Mucosa of gallbladder (tissue), 1 donor: ENCODE results near the gene EMC9. TPM values are rescaled to one million over a fixed set of nuclear protein-coding genes. Genes with fewer than 3 reads are reported as not detected.

ENCODE experiments used
- DNase-seq: peaks from one replicate; pipeline ENCODE4 v3.0.0-alpha.2; 2020; ENCODE audit warnings: low spot score
- total RNA-seq: library from RNA; stranded (reverse); gene quantifications from one replicate; pipeline ENCODE4 v1.2.1, GENCODE V29; 2021
- donor health status: DM: no; HTN: no; CAD: no.

EMC9 gene
- total RNA-seq, 1 donor from 2014 or later, result 24.0 TPM

- DNase-seq, result no peak
Observed at GRCh38 chr14:24177041-24177825, 35.8 kb upstream of the EMC9 start.

DNA sequence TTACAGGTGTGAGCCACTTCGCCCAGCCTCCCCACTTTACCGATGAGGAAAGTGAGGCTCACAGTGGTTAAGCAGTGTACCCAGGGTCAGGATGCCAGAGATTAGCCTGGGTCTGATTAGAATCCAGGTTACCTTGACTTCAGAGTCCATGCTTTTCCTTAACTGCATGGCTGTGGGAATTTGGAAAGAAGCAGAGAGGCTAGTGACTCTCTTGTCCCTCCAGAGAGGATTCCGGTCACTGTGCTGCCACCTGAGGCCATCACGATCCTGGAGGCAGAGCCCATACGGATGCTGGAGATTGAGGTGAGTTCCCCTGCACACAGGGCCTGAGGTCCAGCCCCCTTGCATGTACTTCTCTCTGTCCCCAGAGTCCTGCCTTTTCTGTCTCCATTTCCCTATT is 35.2 kb upstream of the EMC9 start:
- DNase-seq, result no peak

DNA sequence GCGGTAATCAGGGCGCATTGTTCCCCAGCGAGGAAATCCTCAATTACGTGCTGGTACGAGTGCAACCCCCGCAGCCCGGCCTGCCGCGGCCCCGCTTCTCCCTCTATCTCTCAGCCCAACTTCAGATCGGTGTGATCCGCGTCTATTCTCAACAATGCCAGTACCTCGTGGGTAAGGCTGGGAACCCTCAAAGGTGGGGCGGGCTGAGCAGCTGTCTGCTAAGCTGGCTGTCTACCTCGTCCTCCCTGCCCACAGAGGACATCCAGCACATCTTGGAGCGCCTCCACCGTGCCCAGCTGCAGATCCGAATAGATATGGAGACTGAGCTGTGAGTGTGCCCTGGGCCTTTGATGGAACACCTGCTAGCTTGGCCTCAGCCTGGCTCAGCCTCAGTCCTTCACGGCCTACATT is 31.5 kb upstream of the EMC9 start:
- DNase-seq, result no peak

DNA sequence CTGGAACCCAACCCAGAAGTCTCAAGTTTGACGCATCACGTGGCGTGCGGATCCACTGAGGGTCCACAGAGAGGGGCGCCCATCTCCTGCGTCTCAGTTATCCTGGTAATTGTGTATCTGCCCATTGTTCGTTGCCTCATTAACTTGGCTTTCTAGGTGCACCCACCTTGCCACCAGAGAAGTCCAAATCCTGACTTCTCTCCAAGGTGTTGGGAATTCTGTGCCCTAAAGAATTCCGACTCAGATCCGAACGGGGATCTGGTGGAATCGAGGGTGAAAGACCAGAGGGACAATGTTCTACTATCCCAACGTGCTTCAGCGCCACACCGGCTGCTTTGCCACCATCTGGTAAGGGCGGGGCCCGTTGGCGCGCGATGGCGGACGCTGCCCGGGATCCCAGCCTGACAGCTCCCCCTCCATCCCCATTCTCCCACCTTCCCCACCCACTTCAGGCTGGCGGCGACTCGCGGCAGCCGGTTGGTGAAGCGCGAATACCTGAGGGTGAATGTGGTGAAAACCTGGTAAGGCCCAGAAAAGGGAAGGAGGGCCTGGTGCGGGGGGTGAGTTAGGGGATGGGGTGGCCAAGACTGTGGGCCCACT is 31.0 kb upstream of the EMC9 start:
- no peak for DNase-seq

DNA sequence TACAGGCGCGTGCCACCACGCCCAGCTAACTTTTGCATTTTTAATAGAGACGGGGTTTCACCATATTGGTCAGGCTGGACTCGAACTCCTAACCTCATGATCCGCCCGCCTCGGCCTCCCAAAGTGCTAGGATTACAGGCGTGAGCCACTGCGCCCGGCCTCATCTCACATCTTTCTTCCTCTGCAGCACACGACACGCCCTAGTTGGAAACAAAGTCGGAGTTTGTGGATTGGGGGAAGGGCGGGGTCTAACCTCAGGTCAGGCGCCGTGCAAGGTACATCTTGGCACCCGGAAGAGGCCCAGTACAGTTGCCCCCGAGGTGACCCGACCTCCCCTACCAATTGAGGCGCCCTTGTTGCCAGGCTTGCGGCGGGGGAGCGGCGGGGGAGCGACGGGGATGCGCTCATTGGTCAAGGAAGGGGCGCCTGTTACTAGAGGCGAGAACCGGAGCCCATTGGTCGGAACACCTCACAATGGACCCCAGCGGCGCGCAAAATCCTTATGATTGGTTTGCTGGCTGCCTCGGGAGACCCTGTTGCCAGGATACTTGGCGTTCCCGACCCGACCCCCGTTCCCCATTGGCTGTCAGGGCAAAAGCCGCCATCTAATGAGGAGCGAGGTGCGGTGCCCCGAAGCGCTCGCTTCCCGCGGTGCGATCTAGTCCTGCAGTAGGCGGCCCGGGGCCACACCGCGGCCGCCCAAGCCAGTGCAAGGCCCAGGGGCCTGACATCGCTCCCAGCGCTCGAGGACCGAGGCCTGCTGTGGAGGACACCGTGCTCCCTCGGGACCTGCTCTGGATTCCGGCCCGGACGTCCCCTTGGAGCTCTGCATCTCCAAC is 30.2 kb upstream of the EMC9 start, which contains the start of gene REC8:
REC8 (plus strand) TSS at position 659 of the 839 bp plus-strand sequence. CDS start 473 bp downstream, outside the sequence.
- DNase-seq, result peak; percentile 96

DNA sequence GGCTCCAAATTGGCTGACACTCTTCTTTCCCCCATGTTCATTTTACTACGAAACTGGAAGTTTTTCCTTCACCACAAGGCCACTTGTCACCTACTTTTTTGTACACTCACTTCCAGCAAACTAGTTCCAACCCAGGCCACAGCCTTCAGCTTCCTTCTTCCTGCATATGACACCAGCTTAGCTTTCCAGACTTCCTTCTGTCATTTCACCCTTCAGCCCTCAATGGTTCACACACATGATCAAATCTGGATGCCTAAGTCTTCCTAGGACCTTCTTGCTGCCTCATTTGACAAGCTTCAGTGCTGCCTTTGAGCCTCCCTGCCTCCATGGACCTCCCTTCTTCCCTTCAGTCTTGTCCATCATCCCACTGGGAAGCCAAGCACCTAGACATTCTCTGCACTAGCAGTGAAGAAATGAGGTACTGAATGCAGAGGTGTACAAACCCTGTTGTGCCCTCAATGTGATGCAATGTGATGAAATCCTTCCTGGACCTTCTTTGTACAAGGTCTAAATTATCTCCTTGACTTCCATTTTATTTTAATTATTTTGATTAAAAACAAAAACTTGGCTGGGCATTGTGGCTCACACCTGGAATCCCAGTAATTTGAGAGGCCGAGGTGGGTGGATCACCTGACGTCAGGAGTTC is 26.2 kb upstream of the EMC9 start:
- no peak for DNase-seq

GRCh38 chr14:24165785-24166184 is 24.4 kb upstream of the EMC9 start:
- DNase-seq, result no peak

DNA sequence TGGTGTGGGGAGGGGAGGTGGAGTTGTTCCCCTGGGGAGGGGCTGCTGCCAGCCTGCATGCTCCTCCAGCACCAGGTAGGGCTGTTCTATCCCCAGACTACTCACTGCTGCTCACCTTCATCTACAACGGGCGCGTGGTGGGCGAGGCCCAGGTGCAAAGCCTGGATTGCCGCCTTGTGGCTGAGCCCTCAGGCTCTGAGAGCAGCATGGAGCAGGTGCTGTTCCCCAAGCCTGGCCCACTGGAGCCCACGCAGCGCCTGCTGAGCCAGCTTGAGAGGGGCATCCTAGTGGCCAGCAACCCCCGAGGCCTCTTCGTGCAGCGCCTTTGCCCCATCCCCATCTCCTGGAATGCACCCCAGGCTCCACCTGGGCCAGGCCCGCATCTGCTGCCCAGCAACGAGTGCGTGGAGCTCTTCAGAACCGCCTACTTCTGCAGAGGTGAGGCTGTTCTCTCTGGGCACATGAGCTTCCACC is 23.2 kb upstream of the EMC9 start:
- no peak for DNase-seq

DNA sequence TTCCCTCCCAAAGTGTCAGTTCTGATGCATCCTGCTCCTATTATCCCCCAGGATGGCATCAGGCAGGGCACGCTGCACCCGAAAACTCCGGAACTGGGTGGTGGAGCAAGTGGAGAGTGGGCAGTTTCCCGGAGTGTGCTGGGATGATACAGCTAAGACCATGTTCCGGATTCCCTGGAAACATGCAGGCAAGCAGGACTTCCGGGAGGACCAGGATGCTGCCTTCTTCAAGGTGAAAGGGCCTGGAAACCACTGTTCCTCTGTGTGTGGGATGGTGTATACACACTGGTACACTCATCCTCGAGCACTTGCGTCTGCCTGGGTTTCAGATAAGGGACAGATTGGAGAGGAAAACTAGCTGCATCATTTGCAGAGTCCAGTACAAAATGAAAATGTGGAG is 20.7 kb upstream of the EMC9 start:
- DNase-seq, result no peak

DNA sequence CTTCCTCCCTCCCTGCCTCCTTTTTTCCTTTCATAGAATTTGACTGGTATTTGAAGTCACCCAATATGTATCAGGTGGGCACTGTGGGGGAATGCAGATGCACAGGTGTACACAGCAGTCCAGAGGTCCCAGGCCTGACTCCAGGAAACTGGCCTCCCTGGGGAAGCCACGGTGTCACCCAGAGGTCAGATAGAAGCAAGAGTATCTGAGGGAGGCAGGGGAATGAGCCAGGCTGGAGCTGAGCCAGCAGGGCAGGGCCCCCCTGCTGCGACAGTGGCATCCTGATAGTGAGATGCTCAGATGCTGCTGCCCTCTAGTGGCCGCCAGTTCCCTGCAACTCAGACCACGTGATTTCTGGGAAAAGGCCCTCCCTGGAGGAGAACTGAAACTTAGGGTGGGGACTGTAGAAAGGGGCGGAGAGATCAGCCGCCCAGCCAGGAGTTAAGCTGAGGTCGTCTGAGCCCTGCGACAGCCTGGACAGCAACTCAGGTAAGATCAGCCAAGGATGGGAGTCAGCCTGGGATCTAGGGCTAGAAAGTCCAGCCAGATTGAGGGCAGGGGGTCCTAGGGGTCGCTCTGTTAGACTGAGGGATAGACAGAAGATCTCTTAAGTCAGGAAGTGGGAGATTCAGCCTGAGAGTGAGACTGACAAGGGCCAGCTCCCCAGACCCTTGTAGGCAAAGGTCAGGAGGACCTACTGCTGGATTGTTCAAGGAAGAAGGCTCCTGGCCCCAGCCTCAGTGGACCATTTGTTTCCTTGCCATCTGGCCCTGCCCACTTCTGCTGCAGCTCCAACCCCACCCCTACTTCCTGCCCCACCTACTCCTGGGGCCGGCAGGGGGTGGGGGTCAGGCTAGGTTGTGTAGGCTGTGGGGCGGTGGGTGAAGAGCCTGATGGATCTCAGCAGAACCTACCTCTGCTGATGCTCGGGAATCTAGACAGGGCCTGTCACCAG is 19.7 kb upstream of the EMC9 start, which contains the start of gene IRF9:
IRF9 (plus strand) TSS at position 416 of the 955 bp plus-strand sequence. CDS start 880 bp downstream, outside the sequence.
- peak; percentile 98 for DNase-seq

- DNase-seq, result no peak
Observed at GRCh38 chr14:24160499-24160849, 19.1 kb upstream of the EMC9 start.

GRCh38 chr14:24159777-24160498 is 18.5 kb upstream of the EMC9 start:
- DNase-seq, result no peak

GRCh38 chr14:24157331-24157730 is 15.9 kb upstream of the EMC9 start:
- DNase-seq, result no peak

GRCh38 chr14:24156840-24157239 is 15.4 kb upstream of the EMC9 start:
- no peak for DNase-seq

DNA sequence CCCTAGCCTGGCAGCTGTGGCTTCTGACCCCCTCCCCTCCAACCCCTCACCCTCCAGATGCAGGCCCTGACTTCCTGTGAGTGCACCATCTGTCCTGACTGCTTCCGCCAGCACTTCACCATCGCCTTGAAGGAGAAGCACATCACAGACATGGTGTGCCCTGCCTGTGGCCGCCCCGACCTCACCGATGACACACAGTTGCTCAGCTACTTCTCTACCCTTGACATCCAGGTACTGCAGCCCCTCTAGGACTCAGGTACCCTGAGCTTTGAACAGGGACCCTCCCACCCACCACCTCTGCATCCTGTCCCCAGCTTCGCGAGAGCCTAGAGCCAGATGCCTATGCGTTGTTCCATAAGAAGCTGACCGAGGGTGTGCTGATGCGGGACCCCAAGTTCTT is 13.7 kb upstream of the EMC9 start:
- no peak for DNase-seq

DNA sequence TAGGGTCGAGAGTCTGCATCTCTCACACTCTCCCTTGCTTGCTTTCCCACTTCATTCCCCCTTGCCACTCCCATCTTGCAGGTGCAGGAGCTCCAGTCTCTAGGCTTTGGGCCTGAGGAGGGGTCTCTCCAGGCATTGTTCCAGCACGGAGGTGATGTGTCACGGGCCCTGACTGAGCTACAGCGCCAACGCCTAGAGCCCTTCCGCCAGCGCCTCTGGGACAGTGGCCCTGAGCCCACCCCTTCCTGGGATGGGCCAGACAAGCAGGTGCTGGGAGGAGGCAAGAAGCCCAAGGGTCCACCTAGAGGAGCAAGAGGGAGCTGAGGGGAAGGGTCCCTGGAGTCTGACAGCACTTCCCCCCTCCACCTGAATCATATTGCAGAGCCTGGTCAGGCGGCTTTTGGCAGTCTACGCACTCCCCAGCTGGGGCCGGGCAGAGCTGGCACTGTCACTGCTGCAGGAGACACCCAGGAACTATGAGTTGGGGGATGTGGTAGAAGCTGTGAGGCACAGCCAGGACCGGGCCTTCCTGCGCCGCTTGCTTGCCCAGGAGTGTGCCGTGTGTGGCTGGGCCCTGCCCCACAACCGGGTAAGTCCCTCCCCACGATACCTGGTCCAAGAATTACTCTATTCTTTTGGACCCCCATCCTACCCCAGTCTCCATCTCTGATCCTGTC is 10.2 kb upstream of the EMC9 start:
- DNase-seq, result no peak

GRCh38 chr14:24150993-24151392 is 9.6 kb upstream of the EMC9 start:
- DNase-seq, result no peak

- DNase-seq, result no peak
Observed at GRCh38 chr14:24150567-24150966, 9.2 kb upstream of the EMC9 start.

DNA sequence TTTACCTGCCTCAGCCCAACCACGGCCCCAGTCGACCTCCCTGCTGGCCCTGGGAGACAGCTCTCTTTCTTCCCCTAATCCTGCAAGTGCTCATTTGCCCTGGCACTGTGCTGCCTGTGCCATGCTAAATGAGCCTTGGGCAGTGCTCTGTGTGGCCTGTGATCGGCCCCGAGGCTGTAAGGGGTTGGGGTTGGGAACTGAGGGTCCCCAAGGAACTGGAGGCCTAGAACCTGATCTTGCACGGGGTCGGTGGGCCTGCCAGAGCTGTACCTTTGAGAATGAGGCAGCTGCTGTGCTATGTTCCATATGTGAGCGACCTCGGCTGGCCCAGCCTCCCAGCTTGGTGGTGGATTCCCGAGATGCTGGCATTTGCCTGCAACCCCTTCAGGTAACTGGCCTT is 8.7 kb upstream of the EMC9 start:
- DNase-seq, result no peak
